ENCODE measurements around the gene SERTAD2.

The SERTAD2 gene, protein sequence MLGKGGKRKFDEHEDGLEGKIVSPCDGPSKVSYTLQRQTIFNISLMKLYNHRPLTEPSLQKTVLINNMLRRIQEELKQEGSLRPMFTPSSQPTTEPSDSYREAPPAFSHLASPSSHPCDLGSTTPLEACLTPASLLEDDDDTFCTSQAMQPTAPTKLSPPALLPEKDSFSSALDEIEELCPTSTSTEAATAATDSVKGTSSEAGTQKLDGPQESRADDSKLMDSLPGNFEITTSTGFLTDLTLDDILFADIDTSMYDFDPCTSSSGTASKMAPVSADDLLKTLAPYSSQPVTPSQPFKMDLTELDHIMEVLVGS

GRCh38 chr2:64653109-64654062, at the start of gene SERTAD2:
TSS of gene SERTAD2 (minus strand) at chr2:64653913. CDS start at chr2:64636871, 17,042 bp downstream.
- in situ Hi-C loops (cut with HindIII; ENCODE audit: low pct_unique_long_range_greater_than_20kb, low sequenced_read_pairs), result no loop called here
- peak; percentile 72 to 87 for DNase-seq (ENCODE audit: low read depth in 1 of 2, low spot score in 1 of 2)
- no peak for TF ChIP-seq JUND (IDR thresholded peaks at IDR 0.05; ENCODE audit: low read depth)

- no peak for TF ChIP-seq JUND (IDR thresholded peaks at IDR 0.05; ENCODE audit: low read depth)
- in situ Hi-C loops (cut with HindIII; ENCODE audit: low pct_unique_long_range_greater_than_20kb, low sequenced_read_pairs), result no loop called here
- no peak for DNase-seq (ENCODE audit: low read depth in 1 of 2, low spot score in 1 of 2)
Observed at GRCh38 chr2:64700133-64700809, 46.6 kb upstream of the SERTAD2 start.

DNA sequence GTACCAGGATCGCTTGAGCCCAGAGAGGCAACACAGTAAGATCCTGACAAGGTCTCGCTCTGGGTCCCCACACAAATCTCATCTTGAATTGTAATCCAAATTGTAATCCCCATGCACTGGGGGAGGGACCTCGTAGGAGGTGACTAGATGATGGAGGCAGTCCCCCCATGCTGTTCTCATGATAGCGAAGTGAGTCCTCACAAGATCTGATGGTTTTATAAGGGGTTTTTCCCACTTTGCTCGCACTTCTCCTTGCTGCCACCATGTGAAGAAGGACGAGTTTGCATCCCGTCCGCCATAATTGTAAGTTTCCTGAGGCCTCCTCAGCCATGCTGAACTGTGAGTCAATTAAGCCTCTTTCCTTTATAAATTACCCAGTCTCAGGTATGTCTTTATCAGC, 46.0 kb upstream of the SERTAD2 start:
- DNase-seq (ENCODE audit: low read depth in 1 of 2, low spot score in 1 of 2), result no peak
- TF ChIP-seq JUND (IDR thresholded peaks at IDR 0.05; ENCODE audit: low read depth), result no peak
- in situ Hi-C loops (cut with HindIII; ENCODE audit: low pct_unique_long_range_greater_than_20kb, low sequenced_read_pairs), result no loop called here

DNA sequence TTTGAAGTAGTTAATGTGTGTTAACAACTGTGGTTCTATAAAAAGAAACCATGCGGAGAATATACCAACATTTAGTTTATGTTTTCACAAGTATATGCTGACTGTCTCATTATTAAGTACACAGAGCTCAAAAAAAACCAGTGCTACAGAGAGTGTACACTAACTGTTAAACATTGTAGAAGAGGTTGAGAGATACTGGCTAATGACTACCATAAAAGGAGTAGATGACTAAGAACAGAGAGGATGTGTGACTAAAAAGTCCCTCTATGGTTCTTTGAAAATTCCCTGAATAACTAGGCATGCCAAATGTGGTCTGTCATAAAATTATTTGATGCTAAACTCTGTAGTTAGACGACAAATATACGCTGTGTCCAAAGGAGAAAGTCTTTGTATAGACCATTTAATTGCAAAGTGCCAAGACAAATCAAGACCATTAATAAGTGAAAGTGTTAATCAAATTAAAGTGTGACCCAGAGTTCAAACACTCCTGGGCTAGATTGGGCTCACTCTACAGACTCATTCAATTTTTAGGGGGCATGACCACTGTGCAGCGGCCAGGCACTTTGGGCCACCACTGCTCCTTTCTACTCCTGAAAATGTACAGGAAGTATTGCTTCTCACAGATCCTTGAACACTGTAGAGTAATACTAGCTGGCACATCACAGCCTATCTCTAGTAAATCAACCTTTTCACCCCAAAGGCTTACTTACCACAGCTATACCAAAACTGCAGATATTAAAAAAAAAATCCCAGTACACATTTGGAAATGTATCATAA, 45.1 kb upstream of the SERTAD2 start:
- DNase-seq (ENCODE audit: low read depth in 1 of 2, low spot score in 1 of 2), result no peak
- TF ChIP-seq JUND (IDR thresholded peaks at IDR 0.05; ENCODE audit: low read depth), result no peak
- in situ Hi-C loops (cut with HindIII; ENCODE audit: low pct_unique_long_range_greater_than_20kb, low sequenced_read_pairs), result no loop called here

- no peak for TF ChIP-seq JUND (IDR thresholded peaks at IDR 0.05; ENCODE audit: low read depth)
- no peak for DNase-seq (ENCODE audit: low read depth in 1 of 2, low spot score in 1 of 2)
- in situ Hi-C loops (cut with HindIII; ENCODE audit: low pct_unique_long_range_greater_than_20kb, low sequenced_read_pairs), result no loop called here
Observed at GRCh38 chr2:64698177-64698643, 44.5 kb upstream of the SERTAD2 start.

GRCh38 chr2:64697297-64698176, 43.8 kb upstream of the SERTAD2 start:
- in situ Hi-C loops (cut with HindIII; ENCODE audit: low pct_unique_long_range_greater_than_20kb, low sequenced_read_pairs), result no loop called here
- TF ChIP-seq JUND (IDR thresholded peaks at IDR 0.05; ENCODE audit: low read depth), result no peak
- no peak for DNase-seq (ENCODE audit: low read depth in 1 of 2, low spot score in 1 of 2)

DNA sequence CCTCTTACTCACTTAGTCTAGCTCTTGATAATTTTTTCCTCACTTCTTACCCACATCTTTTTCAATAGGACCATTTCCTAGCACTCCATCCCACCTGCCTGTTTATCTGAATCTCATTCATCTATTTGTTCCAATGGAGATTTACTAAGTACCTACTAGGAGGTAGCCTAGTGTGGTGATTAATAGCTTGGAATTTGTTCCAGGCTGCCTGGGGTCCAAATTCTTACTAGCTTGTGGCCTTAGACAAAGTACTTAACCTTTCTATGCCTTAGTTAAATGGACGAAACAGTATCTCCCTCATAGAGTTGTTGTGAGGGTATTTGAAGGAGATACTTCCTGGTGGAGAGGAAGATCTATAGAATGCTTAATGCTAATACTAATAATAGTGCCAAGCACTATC, 42.9 kb upstream of the SERTAD2 start:
- in situ Hi-C loops (cut with HindIII; ENCODE audit: low pct_unique_long_range_greater_than_20kb, low sequenced_read_pairs), result no loop called here
- no peak for TF ChIP-seq JUND (IDR thresholded peaks at IDR 0.05; ENCODE audit: low read depth)
- no peak for DNase-seq (ENCODE audit: low read depth in 1 of 2, low spot score in 1 of 2)

GRCh38 chr2:64695721-64696261, 42.1 kb upstream of the SERTAD2 start:
- in situ Hi-C loops (cut with HindIII; ENCODE audit: low pct_unique_long_range_greater_than_20kb, low sequenced_read_pairs), result no loop called here
- TF ChIP-seq JUND (IDR thresholded peaks at IDR 0.05; ENCODE audit: low read depth), result no peak
- no peak for DNase-seq (ENCODE audit: low read depth in 1 of 2, low spot score in 1 of 2)

- no peak for DNase-seq (ENCODE audit: low read depth in 1 of 2, low spot score in 1 of 2)
- in situ Hi-C loops (cut with HindIII; ENCODE audit: low pct_unique_long_range_greater_than_20kb, low sequenced_read_pairs), result no loop called here
- TF ChIP-seq JUND (IDR thresholded peaks at IDR 0.05; ENCODE audit: low read depth), result no peak
Observed at GRCh38 chr2:64692401-64692800, 38.7 kb upstream of the SERTAD2 start.

DNA sequence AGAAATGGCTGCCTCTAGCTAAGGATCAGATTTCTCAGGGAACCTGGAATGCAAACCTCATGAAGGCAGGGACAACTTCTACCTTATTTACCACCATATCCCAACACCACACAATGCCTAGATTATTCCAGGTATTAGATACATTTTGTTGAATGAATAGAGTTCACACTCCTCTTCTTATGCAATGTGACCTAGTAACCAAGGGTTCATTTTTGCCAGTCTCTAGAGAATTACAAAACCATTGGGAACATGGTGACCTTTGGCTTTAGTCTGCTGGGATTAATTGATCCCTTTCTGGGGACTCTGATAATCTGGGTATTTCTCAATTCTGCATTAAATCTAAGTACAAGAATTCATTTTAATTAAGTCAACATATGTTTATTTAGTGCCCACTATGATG, 35.2 kb upstream of the SERTAD2 start:
- TF ChIP-seq JUND (IDR thresholded peaks at IDR 0.05; ENCODE audit: low read depth), result no peak
- no peak for DNase-seq (ENCODE audit: low read depth in 1 of 2, low spot score in 1 of 2)
- in situ Hi-C loops (cut with HindIII; ENCODE audit: low pct_unique_long_range_greater_than_20kb, low sequenced_read_pairs), result no loop called here

All from T47D (cell line).